Activated naive CD8-positive, alpha-beta T cell treated with anti-CD3 and anti-CD28 coated beads, Interleukin-2, amount 50 U/mL, for 16 hours (primary cell): ENCODE results near the gene DUSP23.

Experiments used
- DNase-seq: peaks from one replicate; pipeline ENCODE4 v3.0.0-alpha.2; 2020; ENCODE audit warnings: low read depth, low spot score

Gene DUSP23

DNA sequence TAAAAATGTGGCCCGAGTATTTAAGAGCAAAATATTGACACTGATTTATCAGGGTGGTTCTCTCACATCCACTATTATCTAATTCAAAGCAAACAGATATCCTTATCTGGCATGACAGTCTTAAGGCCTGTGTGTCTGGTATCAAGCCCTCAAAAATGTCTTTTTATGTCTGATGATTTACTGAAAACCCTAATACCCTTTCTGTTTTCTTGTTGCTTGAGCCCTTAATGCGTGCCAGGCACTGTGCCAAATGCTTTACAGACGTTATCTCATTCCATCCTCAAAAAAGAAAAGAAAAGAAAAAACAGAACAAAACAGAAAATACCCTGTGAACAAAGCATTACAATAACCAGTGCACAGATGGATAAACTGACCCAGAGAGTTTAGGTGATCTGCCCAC lies 5.7 kb downstream of the DUSP23 start:
- DNase-seq: no peak

DNA sequence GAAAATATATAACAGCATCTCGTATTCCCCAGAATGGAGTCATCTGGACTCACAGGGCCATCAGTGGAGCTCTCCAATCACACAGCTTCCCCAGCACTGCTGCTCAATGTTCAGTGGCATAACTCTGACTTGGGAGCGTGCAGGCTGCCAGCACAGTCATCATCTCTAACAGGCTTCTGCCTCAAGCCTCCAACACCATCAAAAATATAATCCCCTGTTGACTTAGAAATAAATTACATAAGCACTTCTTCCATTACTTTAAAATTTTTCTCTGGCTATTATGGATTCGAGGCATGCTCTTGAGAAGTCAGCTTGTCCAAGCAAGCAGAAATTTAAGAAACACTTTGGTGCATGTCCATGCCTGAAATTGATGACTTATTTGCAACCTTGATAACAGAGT lies 6.2 kb downstream of the DUSP23 start:
- DNase-seq: no peak

DNA sequence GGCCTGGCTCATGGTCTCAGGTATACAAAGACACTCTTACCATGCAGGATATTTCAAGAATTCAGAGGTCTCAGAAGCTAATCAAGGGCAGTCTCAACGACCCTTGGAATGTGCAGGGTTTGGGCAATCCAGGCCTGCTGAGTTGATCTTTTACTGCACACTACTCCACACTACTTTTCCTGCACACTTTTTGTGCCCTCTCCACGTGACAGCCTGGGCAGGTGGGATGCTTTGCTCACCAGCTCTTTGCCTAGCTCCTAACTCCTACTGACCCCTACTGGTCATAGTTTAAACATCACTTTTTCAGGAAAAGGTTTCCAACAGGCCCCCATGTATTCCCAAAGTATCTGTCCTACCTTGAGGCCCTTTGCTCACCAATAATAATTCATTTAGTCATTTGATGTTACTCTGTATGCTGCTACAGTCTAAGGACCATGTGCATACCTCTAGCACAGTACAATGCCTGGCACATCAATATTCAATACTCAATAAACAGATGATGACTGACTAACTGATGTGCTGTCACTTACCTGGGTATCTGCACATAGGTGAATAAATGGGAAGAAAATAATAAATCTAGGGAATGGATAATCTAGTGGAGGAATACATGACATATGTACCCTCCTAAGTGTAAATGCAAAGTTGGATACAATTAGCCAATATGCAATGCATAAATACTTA lies 9.6 kb downstream of the DUSP23 start:
- DNase-seq: no peak

DNA sequence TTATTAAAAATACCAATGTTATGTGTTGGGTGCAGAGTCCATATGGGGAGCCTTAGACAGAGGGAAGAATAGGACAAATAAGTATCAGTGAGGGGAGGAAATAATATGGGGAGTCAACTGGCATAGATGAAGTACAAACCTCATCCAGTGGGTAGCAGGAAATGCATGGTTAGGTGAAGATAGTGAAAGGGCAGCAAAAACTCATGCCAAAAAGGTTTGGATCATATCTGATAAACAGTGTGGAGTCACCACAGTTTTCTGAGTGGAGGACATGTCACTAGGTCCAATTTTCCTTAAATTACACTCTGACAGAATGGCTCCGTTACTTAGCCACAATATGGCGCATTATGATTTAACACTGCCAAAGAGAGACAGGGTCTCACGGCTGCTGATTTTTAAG lies 10.3 kb downstream of the DUSP23 start:
- DNase-seq: no peak

DNA sequence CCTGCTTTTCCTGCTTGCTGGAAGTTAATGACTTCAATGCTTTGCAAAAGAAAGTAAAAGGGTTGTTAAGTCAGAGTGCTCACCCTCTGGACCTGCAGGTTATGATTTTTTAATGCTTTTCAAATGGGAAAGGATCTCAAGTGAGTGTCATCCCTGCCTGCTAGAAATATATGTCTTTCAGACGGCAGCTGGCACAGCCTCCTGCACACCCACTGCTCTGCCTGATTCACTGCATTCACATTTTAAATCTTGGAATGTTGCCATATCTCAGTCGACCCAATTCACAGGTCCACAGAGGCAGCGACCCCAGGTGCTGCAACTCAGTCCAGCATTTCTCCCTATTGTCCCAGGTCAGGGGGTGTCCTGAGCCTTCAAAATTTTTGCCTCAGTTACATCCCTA lies 10.7 kb downstream of the DUSP23 start:
- DNase-seq: no peak

DNA sequence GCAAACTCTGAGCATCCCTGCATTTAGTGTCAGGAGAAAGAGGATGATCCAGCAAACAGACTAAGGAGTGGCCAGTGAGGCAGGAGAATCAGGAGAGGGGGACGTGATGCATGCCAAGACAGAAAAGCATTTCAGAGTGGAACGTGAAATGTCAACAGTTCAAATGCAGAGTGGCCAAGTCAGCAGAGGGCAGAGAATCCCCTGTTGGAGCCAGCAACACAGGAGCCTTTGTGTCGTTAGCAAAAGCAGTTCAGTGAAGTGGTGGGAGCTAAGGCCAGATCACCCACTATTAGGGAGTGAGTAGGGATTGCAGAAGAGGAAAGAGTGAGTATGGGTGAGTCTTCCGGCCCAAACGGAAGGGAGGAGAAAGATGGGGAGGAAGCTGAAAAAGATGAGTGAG lies 14.8 kb downstream of the DUSP23 start:
- DNase-seq: no peak

GRCh38 chr1:159798893-159799292 lies 18.1 kb downstream of the DUSP23 start:
- DNase-seq: no peak

DNA sequence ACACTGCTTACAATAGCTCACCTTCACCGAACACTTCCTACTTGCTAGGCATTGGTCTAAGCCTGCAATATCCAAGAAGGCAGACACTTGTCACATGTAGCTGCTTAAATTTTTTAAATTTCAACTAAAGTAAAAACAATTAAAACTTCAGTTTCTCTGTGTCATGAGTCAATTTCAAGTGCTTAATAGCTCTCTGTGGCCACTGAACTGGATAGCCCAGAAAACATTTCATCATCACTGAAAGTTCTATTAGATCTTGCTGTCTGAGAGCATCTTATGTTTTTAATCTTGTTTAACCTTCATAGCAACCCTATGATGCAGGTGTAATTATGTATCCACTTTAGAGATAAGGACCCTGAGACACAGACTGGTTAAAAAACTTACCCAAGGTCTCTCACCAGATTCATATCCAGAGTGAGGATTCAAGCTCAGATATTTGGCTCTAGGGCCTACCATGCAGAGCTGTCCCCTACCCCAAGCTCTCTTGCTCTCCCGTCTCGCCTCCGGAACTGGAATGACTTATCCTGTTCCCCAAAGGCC lies 18.8 kb downstream of the DUSP23 start:
- no peak for DNase-seq

DNA sequence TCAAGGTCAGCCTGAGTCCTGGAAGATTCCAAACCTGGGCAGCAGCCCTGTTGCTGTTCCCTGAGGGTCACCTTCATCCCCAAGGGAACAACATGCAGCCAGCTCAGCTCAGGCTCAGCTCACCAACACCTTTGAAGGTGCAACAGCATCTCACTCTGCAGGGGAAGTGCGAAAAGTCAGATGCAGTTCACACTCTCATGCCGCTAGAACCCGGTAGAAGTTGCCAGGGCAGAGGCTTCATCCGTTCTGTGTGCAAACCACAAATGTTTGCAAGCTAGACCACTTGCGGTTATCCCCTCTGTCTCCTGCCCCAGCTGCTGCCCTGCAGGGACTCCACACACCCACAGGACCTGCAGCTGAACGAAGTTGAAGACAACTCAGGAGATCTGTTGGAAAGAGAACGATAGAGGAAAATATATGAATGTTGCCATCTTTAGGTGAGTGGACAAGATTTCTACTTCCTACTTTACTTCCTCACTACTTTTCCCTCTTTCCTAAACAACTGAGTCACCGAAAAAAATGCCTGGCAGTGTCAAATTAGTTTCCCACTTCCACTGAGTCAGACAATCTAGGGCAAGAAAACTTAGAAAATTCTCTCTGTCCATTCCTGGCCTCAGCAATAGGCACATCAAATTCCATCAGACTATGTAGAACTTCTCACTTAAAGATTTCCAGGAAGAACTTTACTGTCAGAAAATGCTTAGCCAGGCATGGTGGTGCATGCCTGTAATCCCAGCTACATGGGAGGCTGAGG lies 19.6 kb downstream of the DUSP23 start:
- no peak for DNase-seq

DNA sequence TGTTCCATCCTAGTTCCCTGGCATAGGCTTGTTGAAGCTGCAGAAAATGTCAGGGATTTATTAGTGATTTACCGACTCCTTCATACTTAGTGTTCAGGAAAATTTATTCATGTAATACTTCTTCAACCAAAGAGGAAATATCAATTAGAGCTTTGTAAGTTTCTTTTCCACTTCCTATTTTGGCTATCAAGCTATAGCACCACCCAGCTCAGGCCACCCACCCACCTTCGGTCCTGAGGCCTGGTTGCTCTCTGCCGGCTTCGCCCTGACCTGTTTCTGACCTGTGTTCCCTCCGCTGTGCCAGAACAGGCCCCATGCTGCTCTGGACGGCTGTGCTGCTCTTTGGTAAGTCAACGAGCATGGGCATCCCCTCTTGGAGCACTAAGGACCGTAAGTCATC lies 21.3 kb downstream of the DUSP23 start, which contains the start of gene FCRL6:
FCRL6 (plus strand) TSS at position 250 of the 400 bp plus-strand sequence; CDS start at position 315, 65 bp downstream.
- DNase-seq: no peak

DNA sequence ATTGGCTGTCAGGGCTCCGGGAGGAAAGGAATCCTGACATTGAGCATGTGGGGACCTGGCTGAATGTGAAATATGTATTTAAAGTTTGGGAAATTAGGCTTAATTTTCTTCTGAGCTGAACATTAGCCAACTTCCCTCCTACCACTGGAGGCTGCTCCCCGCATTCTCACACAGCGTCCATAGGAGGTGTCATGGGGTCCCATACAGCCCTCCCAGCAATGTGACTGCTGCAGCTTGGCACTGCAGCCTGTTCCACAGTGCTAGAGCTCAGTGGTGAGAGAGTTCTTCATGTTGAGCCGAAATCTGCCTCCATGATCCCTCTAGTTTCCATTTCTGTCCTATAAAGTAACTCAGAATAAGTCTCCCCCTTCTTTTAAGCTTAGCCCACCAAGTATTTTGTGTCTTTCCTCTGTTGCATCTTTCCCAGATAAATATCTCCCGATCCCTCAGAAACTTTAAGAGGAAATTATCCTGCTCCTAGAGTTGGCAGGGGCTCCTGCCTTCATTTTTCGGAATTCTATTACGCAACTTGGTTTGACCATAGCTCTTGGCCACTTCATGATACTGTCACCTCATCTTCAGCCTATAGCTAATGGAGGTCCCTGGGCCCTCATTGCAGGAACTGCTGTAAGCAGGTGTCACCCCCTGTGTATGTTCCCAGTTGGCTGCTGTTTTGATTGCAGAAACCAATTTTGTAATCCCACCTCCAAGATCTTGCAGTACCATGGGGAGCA lies 23.4 kb downstream of the DUSP23 start:
- no peak for DNase-seq

DNA sequence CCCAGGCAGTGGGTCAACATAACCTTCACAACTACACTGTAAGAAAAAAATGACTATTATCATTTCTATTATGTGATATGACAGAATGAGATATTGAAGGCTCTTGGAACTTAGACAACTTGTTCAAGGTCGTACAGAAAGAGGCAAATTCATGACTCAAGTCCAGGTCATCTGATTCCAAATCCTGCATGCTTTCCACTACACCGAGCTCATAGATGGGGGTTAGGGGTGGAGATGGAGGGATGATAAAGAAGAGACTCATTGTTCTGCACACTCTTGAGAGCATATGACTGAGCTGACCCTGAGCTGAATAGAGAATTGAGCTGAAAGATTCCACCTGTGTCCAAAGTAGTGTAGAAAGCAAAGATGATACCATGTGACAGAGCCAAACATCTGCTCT lies 24.2 kb downstream of the DUSP23 start:
- no peak for DNase-seq

DNA sequence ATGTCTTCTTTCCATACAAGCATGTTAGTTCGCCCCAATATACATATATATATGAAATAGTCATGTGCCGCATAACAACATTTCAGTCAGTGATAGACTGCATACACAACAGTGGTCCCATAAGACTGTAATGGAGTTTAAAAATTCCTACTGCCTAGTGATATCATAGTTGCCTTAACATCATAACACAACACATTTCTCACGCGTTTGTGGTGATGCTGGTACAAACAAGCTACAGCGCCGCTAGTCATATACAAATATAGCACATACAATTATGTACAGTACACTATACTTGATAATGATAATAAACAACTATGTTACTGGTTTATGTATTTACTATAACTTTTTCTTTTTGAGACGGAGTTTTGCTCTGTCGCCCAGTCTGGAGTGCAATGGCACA lies 35.2 kb downstream of the DUSP23 start:
- no peak for DNase-seq

DNA sequence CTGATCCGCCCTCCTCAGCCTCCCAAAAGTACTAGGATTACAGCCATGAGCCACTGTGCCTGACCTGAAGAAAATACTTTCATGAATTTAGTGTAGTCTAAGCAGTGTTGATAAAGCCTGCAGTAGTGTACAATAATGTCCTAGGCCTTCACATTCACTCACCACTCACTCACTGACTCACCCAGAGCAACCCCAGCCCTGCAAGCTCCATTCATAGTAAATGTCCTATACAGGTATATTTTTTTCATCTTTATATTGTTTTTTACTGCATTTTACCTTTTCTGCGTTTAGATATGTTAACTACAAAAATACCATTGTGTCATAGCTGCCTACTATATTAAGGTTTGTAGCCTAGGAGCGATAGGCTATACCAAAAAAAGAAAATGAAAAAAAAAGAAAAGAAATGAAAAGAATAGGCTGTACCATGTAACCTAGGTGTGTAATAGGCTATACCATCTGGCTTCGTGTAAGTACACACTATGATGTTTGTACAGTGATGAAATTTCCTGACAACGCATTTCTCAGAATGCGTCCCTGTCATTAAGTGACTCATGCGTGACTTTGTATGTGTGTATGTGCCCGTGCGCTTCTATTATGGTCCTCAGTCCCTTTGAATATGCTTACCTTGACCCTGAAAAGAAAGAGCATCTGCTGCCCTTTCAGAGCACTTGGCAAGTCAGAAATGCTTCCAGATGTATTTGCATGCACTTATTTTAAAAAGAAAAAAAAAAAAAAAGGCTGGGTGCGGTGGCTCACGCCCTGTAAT lies 36.7 kb downstream of the DUSP23 start:
- DNase-seq: no peak

- DNase-seq: no peak
Measured at GRCh38 chr1:159821171-159821867, 40.6 kb downstream of the DUSP23 start.

GRCh38 chr1:159823406-159823805 lies 42.6 kb downstream of the DUSP23 start:
- no peak for DNase-seq

DNA sequence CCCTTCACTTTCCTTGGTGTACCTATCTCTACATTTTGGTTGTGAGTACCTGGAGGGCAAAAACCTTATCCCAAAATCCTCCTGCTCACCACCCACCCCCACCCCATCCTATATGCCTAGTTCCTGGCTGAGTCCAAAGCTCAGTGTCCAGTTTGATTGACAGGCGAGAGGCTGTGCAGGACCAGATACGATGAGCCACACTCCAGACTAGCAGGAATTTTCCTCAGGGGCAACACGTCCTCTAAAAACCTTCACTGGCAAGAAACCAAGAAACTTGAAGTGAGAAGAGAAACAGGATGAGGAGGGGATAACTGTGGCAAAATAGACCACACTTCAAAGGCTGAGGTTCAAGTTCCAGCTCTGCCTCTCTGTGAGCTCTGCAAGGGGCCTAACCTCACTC lies 44.8 kb downstream of the DUSP23 start:
- DNase-seq: no peak

DNA sequence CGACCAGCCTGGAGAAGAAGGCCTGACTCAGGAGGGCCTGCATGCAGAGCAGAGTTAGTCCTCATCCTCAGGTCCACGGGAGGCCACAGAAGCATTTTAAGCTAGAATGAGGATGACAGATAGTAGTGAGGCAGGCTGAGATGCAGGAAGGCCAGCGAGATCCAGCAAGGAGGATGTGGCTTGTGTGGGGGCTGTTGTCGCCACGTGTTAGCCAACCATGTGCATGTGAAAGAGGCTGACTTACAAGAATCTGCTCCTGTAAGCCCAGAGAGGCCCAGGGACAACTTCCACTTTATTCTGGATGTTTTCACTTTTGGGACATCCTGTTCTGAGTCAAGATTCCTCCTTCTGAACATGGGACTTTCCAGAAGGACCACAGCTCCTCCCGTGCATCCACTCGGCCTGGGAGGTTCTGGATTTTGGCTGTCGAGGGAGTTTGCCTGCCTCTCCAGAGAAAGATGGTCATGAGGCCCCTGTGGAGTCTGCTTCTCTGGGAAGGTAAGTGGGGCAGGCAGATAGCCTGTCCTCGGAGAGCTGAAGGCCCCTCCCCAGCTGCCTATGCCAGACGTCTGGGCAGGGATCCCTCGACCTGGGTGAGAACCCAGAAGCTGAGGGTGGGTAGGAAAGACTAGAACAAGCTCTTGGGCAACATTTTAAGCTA lies 45.8 kb downstream of the DUSP23 start, which contains the start of gene SLAMF8:
SLAMF8 (plus strand) TSS at position 433 of the 661 bp plus-strand sequence; CDS start at position 459, 26 bp downstream.
- DNase-seq: peak; percentile 6

DNA sequence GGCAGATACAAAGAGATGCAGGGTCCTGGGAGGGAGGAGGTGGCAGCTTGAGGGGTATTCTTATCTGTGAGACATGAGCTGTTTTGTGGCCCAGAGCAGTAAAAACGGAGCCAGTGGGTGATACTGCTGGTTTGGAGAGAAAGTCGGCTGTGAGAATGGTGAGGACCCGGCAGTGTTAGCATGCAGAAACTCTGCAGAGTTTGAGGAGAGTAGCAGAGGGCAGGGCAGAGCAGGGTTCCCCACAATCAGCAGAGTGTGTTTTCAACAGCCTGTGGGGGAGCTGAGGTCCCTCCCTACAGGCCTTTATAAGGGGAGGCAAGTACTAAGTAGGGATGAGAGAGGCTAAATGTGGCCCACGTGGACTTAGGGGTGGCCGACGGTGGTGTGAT lies 46.3 kb downstream of the DUSP23 start:
- DNase-seq: no peak

GRCh38 chr1:159827549-159827948 lies 46.8 kb downstream of the DUSP23 start:
- no peak for DNase-seq
